GM23338 (cell line): ENCODE results near the gene GRK5. TPM values are rescaled to one million over a fixed set of nuclear protein-coding genes. Genes with fewer than 3 reads are reported as not detected.

Source experiments
- ATAC-seq: fragments of 200-7000 bp; cut with Tn5 transposase; 3 replicates; pipeline ENCODE4 v1.9.1; 2020
- DNase-seq: peaks from one replicate; pipeline ENCODE4 v3.0.0-alpha.2; 2015; ENCODE audit warnings: low spot score
- H2AFZ ChIP-seq: fragments of 200-600 bp; sonication (generic); 2 replicates; pipeline ENCODE4 v1.8.0; 2016; ENCODE audit warnings: antibody characterized with exemption, mild to moderate bottlenecking, moderate library complexity
- H3F3A ChIP-seq: fragments of 200-600 bp; sonication (generic); replicated peaks from 2 replicates; pipeline ENCODE4 v1.8.0; 2017; ENCODE audit warnings: antibody characterized with exemption, mixed run types, low read depth
- H3K27ac ChIP-seq: fragments of 200-600 bp; sonication (generic); 2 replicates; pipeline ENCODE4 v1.6.1; 2016; ENCODE audit warnings: low read depth
- H3K27me3 ChIP-seq: fragments of 200-600 bp; sonication (generic); 2 replicates; pipeline ENCODE4 v1.8.0; 2016; ENCODE audit warnings: mild to moderate bottlenecking, mixed run types, moderate library complexity; ENCODE audit not compliant: insufficient read depth
- H3K36me3 ChIP-seq: fragments of 200-600 bp; sonication (generic); 2 replicates; pipeline ENCODE4 v1.8.0; 2016; ENCODE audit warnings: mild to moderate bottlenecking; ENCODE audit not compliant: insufficient read depth
- H3K4me1 ChIP-seq: fragments of 200-600 bp; sonication (generic); 2 replicates; pipeline ENCODE4 v1.8.0; 2016; ENCODE audit warnings: mild to moderate bottlenecking, moderate library complexity; ENCODE audit not compliant: insufficient read depth
- H3K4me2 ChIP-seq: fragments of 200-600 bp; sonication (generic); 2 replicates; pipeline ENCODE4 v1.7.1; 2017; ENCODE audit warnings: mixed run types
- H3K4me3 ChIP-seq: fragments of 200-600 bp; sonication (generic); 2 replicates; pipeline ENCODE4 v1.6.1; 2016; ENCODE audit warnings: mixed run types
- H3K79me2 ChIP-seq: fragments of 200-600 bp; sonication (generic); replicated peaks from 2 replicates; pipeline ENCODE4 v1.8.0; 2017; ENCODE audit warnings: mild to moderate bottlenecking; ENCODE audit not compliant: insufficient read depth
- H3K9me2 ChIP-seq: fragments of 200-600 bp; sonication (generic); 2 replicates; pipeline ENCODE4 v1.8.0; 2017; ENCODE audit not compliant: insufficient read depth
- H4K20me1 ChIP-seq: fragments of 200-600 bp; sonication (generic); replicated peaks from 2 replicates; pipeline ENCODE4 v1.8.0; 2017; ENCODE audit warnings: mild to moderate bottlenecking; ENCODE audit not compliant: insufficient read depth
- H3K27ac Mint-ChIP-seq: 2 replicates; pipeline ENCODE4 v1.8.0; 2020; ENCODE audit warnings: inconsistent platforms, mild to moderate bottlenecking, moderate library complexity, mixed read lengths
- H3K27me3 Mint-ChIP-seq: 3 replicates; pipeline ENCODE4 v1.8.0; 2022; ENCODE audit warnings: low read depth, mild to moderate bottlenecking, moderate library complexity, mixed read lengths, inconsistent platforms; ENCODE audit not compliant: insufficient read depth, poor library complexity
- H3K36me3 Mint-ChIP-seq: 3 replicates; pipeline ENCODE4 v1.8.0; 2021; ENCODE audit warnings: low read depth, mild to moderate bottlenecking, inconsistent platforms, moderate library complexity, mixed read lengths
- H3K4me1 Mint-ChIP-seq: 3 replicates; pipeline ENCODE4 v1.8.0; 2020; ENCODE audit warnings: mild to moderate bottlenecking, inconsistent platforms, mixed read lengths
- H3K4me3 Mint-ChIP-seq: 3 replicates; pipeline ENCODE4 v1.8.0; 2021; ENCODE audit warnings: moderate library complexity, mild to moderate bottlenecking, inconsistent platforms, mixed read lengths
- H3K9me3 Mint-ChIP-seq: 3 replicates; pipeline ENCODE4 v1.8.0; 2020; ENCODE audit warnings: moderate library complexity, mild to moderate bottlenecking, inconsistent platforms, mixed read lengths
- CTCF ChIP-seq, 2 experiments: fragments of 200-600 bp in 1 of 2; sonication (generic) in 1 of 2; conservative IDR thresholded peaks; 2 replicates each; pipeline versions ENCODE4 v1.5.1 to v1.6.1; 2016 to 2017; ENCODE audit warnings: antibody characterized with exemption in 2 of 2, low read depth in 2 of 2, mild to moderate bottlenecking in 2 of 2, moderate library complexity in 1 of 2
- ETS1 ChIP-seq: IDR thresholded peaks from 2 replicates; pipeline ENCODE4 v1.6.1; 2016; ENCODE audit warnings: antibody characterized with exemption
- EZH2 ChIP-seq: fragments of 200-600 bp; sonication (generic); IDR thresholded peaks from one replicate; pipeline ENCODE4 v1.8.0; 2017; ENCODE audit warnings: antibody characterized with exemption, mild to moderate bottlenecking, low read depth; ENCODE audit not compliant: unreplicated experiment
- EZH2phosphoT487 ChIP-seq: fragments of 200-600 bp; sonication (generic); IDR thresholded peaks from one replicate; pipeline ENCODE4 v1.8.1; 2018; ENCODE audit warnings: antibody characterized with exemption; ENCODE audit not compliant: unreplicated experiment
- JUNB ChIP-seq: IDR thresholded peaks from one replicate; pipeline ENCODE4 v1.6.1; 2016; ENCODE audit warnings: antibody characterized with exemption; ENCODE audit not compliant: unreplicated experiment
- NANOG ChIP-seq: IDR thresholded peaks from 2 replicates; pipeline ENCODE4 v1.6.1; 2016; ENCODE audit warnings: antibody characterized with exemption, borderline replicate concordance
- POLR2AphosphoS5 ChIP-seq: IDR thresholded peaks from 2 replicates; pipeline ENCODE4 v1.6.1; 2016; ENCODE audit warnings: antibody characterized with exemption, low read depth
- STAT1 ChIP-seq: IDR thresholded peaks from one replicate; pipeline ENCODE4 v1.6.1; 2016; ENCODE audit warnings: antibody characterized with exemption; ENCODE audit not compliant: unreplicated experiment
- ZNF114 ChIP-seq: fragments of 250-450 bp; sonication (Bioruptor Pico); IDR thresholded peaks from 2 replicates; pipeline ENCODE4 v1.5.0; 2020; ENCODE audit warnings: mild to moderate bottlenecking, moderate library complexity
- ZNF331 ChIP-seq: fragments of 250-450 bp; sonication (Bioruptor Pico); IDR thresholded peaks from 2 replicates; pipeline ENCODE4 v1.5.0; 2020; ENCODE audit warnings: low read depth, mild to moderate bottlenecking, moderate library complexity
- ZNF462 ChIP-seq: fragments of 250-450 bp; sonication (Bioruptor Pico); IDR thresholded peaks from 2 replicates; pipeline ENCODE4 v1.5.0; 2020; ENCODE audit warnings: mild to moderate bottlenecking, moderate library complexity
- polyA plus RNA-seq: library from polyadenylated mRNA; unstranded; fragments of >200 nt; fragmentation: Nextera tagmentation; extraction: Ambion mirVana; gene quantifications from 2 replicates; pipeline ENCODE4 v1.2.1, GENCODE V29; 2016
- total RNA-seq: library from RNA; depleted of rRNA; stranded (reverse); fragments of >200 nt; shearing (Covaris generic); gene quantifications from 2 replicates; pipeline ENCODE4 v1.2.3, GENCODE V29; 2014

GRK5 gene
- total and polyA plus RNA-seq, 2 experiments from 2014 or later: 0.53 to 2.0 TPM

- Mint-ChIP-seq H3K27ac (no peak overlapping the region), H3K27me3 (peaks cover 6% of the 10 kb centered on the region), H3K36me3 (no peaks in the 10 kb centered on the region), H3K4me1 (no peaks in the 10 kb centered on the region), H3K4me3 (no peak overlapping the region), H3K9me3 (peaks cover 5% of the 10 kb centered on the region; the same call in 2 of the 3 replicates)
- no peaks in the 10 kb centered on the region for H3K4me1 ChIP-seq
- no peaks in the 10 kb centered on the region for H3K27me3 ChIP-seq
- H4K20me1 ChIP-seq: no peaks in the 10 kb centered on the region
- no peaks in the 10 kb centered on the region for H3F3A ChIP-seq
- H3K79me2 ChIP-seq: no peaks in the 10 kb centered on the region
- peaks cover 3% of the 10 kb centered on the region for H3K9me2 ChIP-seq
- H2AFZ ChIP-seq: no peak overlapping the region
- no peak overlapping the region for H3K4me2 ChIP-seq
- TF ChIP-seq POLR2AphosphoS5: no peak
- no peaks in the 10 kb centered on the region for H3K36me3 ChIP-seq
- DNase-seq (no peak), ATAC-seq (no peak)
- H3K4me3 ChIP-seq: no peak overlapping the region
- H3K27ac ChIP-seq: no peak overlapping the region
These were observed 261.9 kb downstream of the GRK5 start for GRCh38 chr10:119469325-119469707.

- H3K9me2 ChIP-seq: peaks cover 3% of the 10 kb centered on the region; the same call in 1 of the 2 replicates
- H3K79me2 ChIP-seq: no peaks in the 10 kb centered on the region
- no peak overlapping the region for H3K4me3 Mint-ChIP-seq
These were observed 262.5 kb downstream of the GRK5 start for GRCh38 chr10:119469846-119470245.

More at GRCh38 chr10:119469846-119470245, 262.5 kb downstream of the GRK5 start:
- Histone ChIP-seq H3K27ac (no peak overlapping the region), H3K4me1 (no peaks in the 10 kb centered on the region), H3K27me3 (no peaks in the 10 kb centered on the region), H4K20me1 (no peaks in the 10 kb centered on the region), H3K4me2 (no peak overlapping the region), H3K36me3 (no peaks in the 10 kb centered on the region), H3F3A (no peaks in the 10 kb centered on the region), H2AFZ (no peak overlapping the region), H3K4me3 (no peak overlapping the region)
- TF ChIP-seq ZNF114 (CRISPR knock-in tag): no peak
- no peak for TF ChIP-seq POLR2AphosphoS5
- TF ChIP-seq ZNF331 (CRISPR knock-in tag): no peak
- TF ChIP-seq NANOG: no peak
- TF ChIP-seq JUNB: no peak
- TF ChIP-seq ETS1: no peak
- TF ChIP-seq ZNF462 (CRISPR knock-in tag): no peak
- no peak for TF ChIP-seq EZH2
- TF ChIP-seq EZH2phosphoT487: no peak
- TF ChIP-seq STAT1: no peak
- TF ChIP-seq CTCF (conservative IDR thresholded peaks at IDR 0.05; ENCODE audit: low read depth in 2 of 2): no peak
- H3K27ac Mint-ChIP-seq: no peak overlapping the region
- DNase-seq (no peak), ATAC-seq (no peak)
- peaks cover 5% of the 10 kb centered on the region; the same call in 2 of the 3 replicates for H3K9me3 Mint-ChIP-seq
- H3K36me3 Mint-ChIP-seq: no peaks in the 10 kb centered on the region
- H3K27me3 Mint-ChIP-seq: peaks cover 6% of the 10 kb centered on the region
- H3K4me1 Mint-ChIP-seq: no peaks in the 10 kb centered on the region
